ENCODE results near the gene NFATC2.

DNA sequence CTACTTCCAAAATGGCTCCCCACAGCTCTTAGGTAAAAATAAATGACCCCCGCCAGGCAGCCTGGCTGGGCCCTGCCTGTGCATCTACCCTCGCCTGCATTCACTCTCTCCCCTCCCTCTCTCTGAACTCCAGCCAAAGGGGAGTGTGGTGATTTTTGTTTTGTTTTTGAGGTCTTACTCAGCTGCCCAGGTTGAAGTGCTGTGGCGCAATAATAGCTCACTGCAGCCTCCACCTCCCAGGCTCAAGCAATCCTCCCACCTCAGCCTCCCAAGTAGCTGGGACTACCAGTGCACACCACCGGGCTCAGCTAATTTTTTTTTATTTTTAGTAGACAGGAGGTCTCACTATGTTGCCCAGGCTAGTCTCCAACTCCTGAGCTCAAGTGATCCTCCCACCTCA lies 15.8 kb downstream of the NFATC2 start:
- no peak for TF ChIP-seq HDGF (IDR thresholded peaks at IDR 0.05; ENCODE audit: borderline replicate concordance)
- TF ChIP-seq ELF4 (IDR thresholded peaks at IDR 0.05) = no peak
- TF ChIP-seq ARNT (IDR thresholded peaks at IDR 0.05) = no peak
- TF ChIP-seq TARDBP (IDR thresholded peaks at IDR 0.05) = no peak
- TF ChIP-seq BHLHE40 (IDR thresholded peaks at IDR 0.05; ENCODE audit: borderline replicate concordance) = no peak
